ENCODE measurements around the gene THSD4.

The THSD4 gene

DNA sequence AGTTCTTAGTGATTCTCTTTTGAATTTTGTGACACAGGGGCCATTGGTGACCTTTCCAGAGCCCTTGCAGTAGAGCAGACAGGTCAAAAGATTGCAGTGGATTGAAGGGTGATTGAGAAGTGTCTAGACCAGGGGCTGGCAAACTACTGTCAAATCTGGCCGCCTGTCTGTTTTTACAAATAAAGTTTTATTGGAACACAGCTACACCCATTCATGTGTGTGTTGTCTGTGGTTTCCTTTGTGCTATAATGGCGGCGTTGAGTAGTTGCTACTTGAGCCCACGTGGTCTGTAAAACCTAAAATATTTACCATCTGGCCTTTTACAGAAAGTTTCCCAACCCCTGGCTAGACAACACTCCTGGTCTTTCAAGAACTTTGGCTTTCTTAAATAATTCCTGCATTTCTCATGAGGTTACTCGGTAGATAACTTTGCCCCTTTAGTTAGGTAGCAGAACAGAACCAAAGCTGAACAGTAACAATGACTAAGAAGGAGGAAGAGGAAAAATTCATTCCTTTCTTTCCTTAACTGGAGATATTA lies 430.0 kb downstream of the THSD4 start:
- no peak for DNase-seq (ENCODE audit: low read depth)

DNA sequence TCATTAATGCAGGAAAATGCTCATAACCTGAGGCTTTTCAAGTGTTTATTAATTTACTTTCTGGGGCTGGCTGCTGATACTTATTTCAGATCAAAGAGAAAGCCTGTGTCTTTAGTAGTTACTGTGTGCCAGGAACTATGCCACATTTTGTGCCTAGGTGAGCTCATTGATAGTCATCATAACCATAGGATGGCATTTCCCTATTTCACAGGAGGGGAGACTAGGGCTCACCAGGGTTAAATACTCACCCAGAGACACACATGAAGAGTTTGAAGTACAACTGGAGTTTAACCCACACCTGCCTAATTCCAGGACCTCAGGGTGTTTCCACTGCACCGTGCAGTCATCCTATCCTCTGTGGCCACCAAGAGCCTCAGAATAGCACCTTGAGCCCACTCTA lies 430.7 kb downstream of the THSD4 start:
- no peak for DNase-seq (ENCODE audit: low read depth)

DNA sequence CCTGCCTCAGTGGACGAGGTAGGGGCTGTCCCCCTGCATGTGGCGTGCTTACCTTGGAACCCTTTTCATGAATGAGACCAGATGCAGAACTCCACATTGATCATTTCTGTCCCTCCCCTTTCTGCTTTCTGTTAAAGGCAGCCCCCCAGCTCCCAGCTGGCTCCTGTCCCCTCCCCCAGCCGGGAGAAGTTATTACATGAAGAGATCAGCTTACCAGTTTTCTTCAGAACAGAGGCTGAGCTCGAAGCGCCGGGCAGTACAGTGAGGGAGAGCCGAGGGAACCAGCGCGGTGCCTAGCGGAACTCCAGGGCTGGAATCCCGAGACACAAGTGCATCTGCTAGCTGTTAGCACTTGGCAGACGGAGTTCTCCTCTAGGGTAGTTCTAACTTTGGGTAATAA lies 431.7 kb downstream of the THSD4 start:
- DNase-seq (ENCODE audit: low read depth), result no peak

DNA sequence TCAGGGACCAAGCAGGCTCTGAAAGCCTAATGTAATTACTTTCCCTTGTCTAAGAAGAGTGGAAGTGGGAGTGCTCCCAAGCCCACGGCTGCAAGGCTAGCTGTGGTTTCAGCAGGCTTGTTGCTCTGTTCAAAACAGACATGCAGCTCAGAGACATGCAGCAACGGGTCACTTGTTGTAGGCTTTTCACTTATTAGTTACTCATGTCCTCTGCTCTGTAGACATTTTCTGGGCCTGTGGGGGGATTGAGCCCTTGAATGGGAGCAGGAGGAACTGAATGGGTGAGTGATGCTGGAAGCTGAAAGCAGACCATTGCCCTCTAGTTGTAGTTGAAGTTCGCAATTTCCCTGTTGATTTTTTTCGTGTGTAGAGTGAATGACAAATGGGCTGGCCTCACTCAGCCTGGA lies 433.1 kb downstream of the THSD4 start:
- no peak for DNase-seq (ENCODE audit: low read depth)

DNA sequence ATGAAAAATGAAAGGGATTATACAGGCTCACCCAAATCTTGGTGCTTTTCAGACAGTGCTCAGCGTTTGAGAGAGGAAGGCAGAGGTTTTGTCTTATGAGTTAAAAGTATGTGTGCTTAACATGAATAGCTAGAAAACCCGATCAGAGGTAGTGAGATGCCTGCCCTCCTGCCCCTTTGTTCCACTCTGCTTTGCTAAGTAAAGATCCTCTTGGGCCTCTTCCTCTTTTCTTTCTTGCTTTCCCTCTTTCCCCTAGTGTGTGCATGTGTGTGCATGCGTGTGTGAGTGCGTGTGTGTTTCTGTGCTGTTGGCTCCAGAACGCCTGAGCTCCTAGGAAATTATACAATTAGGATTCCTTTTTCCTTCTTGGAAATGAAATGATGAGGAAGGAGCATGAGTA lies 433.8 kb downstream of the THSD4 start:
- DNase-seq (ENCODE audit: low read depth), result no peak

DNA sequence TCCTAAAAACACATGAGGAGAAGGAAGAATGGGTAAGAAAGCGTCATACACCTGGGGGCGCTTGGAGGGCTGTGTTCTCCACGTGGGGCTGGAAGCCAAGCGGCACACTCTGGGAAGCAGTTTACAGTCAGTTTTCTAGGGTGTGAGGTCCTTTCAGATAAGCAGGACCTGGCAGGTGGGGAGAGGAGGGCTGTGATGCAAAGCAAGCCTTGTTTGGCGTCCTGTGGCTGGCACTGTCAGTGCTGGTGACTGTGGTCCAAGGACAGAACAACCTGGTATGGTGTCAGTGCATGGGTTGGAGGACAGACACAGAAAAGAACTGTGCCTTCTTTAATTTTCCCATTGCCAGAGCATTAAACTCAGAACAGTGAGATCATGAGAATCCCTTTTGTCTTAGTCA lies 434.4 kb downstream of the THSD4 start:
- DNase-seq (ENCODE audit: low read depth), result no peak

DNA sequence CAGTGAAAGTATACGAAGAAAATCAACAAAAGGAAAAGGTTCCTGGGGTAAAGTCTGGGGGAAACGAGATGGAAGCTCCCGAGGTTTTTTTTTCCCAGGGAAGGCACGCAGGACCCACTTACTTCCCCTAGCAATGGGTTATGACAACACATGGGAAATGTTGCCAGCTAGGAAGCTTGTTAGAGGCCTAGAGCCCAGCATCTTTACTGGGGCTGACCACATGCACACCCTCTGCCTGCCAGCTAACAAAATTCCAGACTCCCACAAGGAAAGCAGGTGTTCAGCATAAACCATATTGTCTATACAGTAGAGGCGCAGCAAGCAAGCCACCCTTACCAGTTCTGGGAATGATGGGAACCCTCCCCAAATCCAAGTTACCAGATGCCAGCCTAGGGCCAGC lies 436.3 kb downstream of the THSD4 start:
- DNase-seq (ENCODE audit: low read depth), result no peak

DNA sequence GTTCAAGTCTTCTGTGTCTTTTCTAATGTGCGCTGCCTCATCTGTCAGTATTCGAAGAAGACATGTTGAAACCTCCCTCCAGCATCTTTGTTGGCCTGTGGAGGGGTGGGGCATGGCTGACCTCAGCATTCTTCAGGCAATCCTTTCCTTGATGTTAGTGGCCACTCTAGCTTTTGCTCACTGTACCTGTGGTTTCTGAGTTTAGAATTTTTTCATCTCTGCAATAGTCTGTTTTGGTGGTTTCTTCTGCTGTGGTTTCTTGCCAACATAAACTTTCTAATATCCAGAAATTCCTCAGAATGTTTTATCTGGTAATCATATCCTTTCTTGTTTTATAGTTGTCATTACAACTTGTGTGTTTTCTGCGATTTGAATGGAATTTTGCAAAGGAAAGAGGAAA lies 443.8 kb downstream of the THSD4 start:
- DNase-seq (ENCODE audit: low read depth), result no peak

DNA sequence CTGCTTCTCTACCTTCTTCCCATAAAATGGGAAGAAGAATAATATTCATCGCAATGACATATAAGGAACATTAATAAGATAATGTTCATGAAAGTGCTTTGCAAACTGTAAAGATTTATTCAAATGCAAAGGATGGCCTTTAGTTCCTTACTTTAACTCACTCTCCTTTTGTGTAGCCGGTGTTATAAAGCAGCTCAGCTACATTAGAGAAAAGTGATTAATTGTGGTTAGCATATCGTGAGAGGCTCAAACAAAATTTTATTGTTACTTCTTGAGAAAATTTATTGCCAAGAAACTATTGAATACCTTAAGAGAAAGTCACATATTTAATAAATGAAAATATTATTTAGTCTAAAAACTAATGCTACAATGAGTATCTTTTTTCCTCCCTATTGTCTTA lies 444.3 kb downstream of the THSD4 start:
- no peak for DNase-seq (ENCODE audit: low read depth)

DNA sequence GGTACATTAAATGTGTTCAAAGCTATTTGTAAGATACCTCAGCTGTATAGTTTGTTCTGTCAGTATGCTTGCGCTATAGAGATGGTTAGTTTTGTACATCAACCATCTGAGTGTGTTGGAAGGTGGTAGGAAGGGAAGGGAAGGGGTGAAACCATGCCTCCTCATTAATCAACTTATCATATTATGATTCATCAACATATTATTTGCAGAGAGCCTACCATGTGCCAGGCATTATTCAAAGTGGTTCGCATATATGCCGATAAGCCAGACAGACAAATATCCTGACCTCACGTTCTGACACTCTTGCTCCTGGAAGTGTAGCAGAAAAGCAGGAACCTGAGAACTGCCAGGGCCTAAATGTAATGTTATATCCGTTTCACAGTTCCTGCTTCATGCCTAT lies 447.0 kb downstream of the THSD4 start:
- no peak for DNase-seq (ENCODE audit: low read depth)

DNA sequence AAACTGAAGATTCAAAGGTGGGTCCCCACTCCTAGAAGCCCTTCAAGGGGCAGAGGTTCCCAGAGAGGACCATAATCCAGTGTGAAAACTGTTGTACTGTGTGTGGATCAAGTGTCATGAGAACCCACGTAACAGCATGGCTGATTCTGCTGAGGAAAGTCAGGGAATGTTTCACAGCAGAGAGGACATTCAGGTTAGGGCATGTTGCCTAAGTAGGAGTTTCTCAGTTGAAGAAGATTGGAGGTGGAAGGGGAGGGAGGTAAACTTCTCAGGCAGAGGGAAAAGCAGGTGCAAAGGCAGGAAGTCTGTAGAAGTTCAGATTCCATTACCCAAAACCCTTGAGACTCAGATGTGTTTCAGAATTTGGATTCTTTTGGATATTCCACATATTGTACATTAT lies 448.9 kb downstream of the THSD4 start:
- no peak for DNase-seq (ENCODE audit: low read depth)

DNA sequence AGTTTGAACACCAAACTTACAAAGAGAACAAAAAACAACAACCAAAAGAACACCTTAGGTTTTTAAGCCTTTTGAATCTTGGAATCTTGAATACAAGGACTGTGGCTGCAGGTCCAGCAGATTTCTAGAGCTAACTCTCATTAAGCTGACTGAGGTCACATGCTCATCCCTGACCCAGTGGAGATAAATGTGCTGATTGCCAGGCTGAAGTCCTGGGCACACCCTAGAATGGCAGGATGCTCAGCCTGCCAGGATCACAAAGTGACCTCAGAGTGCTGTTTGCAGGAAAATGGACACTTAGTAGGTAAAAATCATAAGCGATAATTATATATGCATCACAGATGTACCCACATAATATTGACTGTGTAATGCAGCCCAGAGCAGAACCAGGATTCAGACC lies 449.7 kb downstream of the THSD4 start:
- no peak for DNase-seq (ENCODE audit: low read depth)

DNA sequence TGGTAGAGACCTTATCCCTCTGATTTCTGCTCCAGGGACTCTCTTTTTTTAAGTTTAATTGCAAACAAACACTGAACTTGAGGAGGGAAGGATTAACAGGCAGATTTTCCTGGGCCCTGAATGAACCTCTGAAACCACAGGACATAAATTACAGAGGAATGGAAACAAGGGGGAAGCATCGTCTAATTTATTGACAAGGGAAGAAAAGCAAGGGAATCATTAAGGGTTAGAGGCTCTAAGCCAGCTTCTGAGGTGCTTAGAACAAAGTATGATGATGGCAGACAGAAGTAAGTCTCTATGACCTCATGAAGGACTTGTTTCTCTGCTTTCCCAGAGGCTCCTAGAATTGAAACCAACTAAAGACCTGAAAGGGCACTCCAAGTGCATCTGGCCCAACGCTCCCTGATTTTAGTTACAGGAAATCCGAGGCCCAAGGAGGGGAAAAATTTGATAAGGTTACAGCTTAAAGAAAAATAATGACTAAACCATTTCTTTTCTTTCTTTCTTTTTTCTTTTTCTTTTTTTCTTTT lies 450.4 kb downstream of the THSD4 start:
- no peak for DNase-seq (ENCODE audit: low read depth)

DNA sequence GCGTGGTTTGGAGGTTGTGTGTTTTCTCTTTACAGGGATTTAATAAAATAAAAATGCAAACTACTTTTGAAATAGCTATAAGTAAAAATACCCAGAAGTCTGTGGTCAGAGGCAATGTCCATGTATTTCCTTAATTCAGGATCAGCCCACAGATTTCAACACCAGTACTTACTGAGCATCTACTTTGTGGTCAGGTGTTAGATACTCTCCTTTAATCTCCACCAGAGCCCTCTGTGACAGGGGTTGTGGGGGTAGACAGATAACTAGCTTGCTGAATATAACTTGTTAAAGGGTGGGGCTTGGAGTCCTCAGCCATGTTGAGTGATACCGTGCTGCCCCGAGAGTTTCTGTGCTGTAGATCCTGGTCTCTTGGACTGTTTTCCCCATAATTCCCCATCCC lies 451.0 kb downstream of the THSD4 start:
- DNase-seq (ENCODE audit: low read depth), result no peak

DNA sequence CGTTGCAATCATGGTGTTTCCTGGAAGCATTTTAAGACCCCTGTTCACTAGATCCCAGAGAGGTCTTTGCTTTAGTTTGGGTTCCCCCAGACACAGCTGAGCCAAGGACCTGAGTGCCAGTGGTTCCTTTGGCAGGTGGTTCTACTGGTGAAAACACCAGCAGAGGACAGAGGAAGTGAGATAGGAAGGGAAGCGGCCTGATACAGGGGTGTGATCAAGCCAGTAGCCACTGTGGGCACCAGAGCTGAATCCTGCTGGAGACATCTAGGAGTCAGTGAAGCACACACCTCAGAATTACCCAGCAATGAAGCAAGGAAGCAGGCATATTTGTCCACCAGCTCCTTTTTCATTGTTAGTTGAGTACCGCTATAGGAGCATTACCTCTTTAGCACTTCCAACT lies 451.9 kb downstream of the THSD4 start:
- no peak for DNase-seq (ENCODE audit: low read depth)

DNA sequence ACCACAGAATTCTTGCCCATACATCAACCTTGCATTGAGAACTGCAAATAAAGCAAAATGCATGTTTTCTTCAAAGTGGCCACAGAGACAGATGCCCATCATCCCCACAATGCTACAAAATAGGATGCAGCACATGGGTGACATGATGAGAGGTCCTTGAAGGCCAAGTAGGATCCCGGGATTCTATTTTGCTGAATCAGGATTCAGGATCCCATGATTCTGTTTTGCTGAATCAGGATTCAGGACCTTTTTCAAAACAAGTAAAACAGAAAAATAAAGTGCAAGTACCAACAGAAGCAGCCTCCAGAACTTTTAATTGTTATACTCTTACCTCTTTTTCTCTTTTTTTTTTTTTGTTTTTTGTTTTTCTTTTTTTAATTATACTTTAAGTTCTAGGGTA lies 453.0 kb downstream of the THSD4 start:
- no peak for DNase-seq (ENCODE audit: low read depth)

DNA sequence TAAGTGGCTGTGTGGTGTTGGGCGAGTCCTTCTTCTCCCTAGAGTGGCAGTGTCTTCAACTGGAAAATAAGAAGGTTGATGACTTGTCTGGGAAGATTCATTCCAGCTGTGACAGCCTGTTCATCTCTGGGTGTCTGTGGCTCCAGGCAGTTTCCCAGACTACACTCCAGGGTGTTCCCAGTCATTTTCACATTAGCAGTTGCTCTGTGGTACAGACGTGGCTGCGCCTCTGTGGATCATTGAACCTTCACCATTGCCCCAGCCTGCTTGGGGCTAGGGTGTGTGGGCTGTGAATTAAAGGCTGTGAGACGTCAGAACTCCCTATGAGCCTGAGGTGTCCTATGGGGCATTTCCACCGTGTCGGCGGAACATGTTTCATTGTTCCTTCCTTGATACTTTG lies 455.5 kb downstream of the THSD4 start:
- no peak for DNase-seq (ENCODE audit: low read depth)

DNA sequence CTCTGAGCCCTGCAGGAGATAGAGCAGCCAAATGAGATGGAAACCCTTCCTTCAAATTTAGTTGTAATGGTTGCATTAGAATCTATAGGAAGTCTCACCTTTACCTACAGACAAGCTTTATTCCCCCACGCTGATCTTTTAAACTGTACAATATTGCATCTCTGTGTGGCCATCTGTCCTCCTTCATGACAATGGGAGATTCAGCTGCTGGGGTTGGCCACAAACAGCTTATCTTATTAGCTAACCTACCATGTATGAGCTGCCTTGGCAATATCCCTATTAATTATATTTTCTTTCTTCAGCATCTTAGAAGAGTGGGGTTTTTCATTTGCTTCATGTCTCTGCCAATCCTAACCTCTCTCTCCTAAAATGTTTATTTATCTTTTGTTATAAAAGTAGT lies 456.4 kb downstream of the THSD4 start:
- DNase-seq (ENCODE audit: low read depth), result no peak

DNA sequence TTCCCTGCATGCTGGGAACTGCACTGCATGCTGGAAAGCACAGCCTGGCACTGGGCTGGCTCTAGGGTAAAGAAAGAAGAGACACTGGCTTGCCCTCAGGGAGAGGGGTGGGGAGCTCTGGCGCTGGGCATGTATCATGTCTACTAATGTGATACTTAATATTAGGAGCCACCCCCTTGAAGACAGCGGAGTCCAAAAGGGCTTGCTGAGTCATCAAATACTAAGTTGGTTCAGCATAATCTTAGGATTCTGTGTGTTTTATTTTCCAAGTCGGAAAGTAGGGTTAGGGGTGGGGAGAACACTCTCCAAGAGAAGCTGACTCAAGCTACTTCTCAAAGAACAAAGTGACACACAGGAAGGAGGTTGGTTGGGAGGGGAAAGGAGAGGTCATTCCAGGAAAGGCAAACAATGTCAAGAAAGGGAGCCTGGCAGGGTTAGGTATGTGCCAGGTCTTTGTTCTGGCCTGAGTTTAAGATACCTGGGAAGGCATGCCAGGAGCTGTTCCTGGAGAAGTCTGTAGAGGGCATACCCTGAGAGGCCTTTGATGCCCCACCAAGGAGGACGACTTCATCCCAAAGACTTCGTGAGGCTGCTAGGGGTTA lies 457.3 kb downstream of the THSD4 start:
- DNase-seq (ENCODE audit: low read depth), result no peak

DNA sequence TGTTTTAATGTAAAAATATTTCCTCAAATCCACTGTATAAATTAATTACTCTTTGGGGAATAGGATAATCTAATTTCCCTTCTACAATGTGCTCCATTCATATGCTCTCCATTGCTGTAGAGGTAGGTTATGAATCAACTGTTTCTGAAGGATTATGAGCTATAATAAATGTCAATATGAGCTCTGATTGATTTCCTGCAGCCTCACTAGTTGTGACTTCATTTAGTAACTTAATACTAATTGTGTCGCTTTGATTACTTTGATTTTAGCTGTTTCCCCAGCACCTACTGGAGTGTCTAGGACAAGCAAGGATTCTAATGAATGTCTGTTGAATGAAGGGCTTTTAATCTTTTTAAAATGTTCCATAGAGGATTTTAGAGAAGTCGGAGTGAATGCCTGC lies 458.3 kb downstream of the THSD4 start:
- DNase-seq (ENCODE audit: low read depth), result no peak

DNA sequence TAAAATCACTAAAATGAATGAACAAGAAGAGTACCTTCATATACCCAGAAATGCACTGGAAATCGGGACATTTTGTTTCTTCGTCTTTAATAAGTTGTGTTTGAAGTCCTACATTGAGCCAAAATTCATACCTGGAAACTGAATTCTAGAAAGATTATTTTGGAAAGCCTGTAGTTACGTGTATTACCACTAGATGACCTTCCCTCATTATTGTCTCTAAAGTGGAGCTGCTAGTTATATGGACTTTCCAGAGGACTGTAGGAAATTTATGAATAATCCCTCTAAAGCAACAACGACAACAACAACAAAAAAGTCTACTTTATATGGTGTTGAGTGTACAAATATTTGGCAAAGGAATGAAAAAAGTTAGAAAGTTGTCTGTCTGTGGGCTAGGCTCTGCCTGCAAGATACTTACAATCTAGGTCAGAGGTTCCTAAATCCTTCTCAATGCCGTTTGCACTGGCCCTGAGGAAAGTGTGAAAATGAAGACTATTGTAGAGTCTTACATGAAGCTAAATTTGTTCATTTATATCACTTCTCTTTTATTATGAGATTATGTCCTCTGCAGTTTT lies 460.3 kb downstream of the THSD4 start:
- no peak for DNase-seq (ENCODE audit: low read depth)

DNA sequence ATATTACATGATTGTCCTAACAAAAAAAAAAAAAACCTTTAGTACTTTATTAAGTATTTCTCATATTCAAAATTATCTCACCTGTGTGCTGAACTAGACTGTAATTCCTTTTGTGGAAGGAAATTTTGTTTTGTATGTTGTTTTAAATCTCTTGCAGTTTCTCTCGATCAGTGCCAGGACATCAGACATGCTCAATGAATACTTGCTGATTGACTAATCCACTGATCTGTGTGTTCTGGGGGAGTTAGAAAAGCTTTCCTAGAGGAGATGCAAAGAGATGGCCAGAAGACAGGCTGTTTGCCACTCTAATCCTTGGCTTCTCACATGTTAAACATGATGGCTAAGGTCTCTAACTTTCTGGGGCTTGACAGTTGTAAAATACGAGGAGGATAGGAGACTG lies 461.8 kb downstream of the THSD4 start:
- DNase-seq (ENCODE audit: low read depth), result no peak

DNA sequence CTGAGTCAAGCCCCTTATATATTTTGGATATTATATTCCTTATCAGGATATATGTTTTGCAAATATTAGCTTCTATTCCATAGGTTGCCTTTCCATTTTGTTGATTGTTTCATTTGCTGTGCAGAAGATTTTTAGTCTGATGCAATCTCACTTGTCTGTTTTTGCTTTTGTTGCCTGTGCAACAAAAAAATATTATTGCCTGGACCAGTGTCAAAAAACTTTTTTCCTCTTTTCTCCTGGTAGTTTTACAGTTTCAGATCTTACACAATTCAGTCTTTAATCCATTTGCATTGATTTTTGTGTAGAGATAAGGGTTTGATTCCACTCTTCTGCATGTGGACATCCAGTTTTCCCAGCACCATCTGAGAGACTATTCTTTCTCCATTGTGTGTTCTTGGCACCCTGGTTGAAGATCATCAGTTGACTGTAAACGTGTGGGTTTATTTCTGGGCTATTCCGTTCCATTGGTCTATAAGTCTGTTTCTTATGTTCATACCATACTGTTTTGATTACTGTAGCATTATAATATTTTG lies 466.2 kb downstream of the THSD4 start:
- no peak for DNase-seq (ENCODE audit: low read depth)

DNA sequence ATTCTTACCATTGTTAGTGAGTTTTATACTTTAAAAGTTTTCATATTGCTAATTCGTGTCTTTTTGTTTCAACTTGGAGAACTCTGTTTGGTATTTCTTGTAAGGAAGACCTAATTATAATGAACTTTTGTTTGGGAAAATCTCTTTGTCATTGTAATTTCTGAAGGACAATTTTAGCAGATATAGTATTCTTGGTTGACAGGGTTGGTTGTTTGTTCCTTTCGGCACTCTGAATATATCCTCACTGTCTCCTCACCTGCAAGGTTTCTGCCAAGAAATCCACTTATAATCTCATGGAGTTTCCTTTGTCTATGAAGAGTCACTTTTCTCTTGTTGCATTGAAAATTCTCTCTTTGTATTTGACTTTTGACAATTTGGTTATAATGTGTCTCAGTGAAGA lies 469.9 kb downstream of the THSD4 start:
- no peak for DNase-seq (ENCODE audit: low read depth)

All from stromal cell of bone marrow (primary cell).